ENCODE results near the gene CASP6.

The CASP6 gene

GRCh38 chr4:109657854-109658418 is 45.3 kb downstream of the CASP6 start:
- no peak for TF ChIP-seq CTCF (conservative IDR thresholded peaks at IDR 0.05; ENCODE audit: low read length)
- DNase-seq (ENCODE audit: low read depth), result peak; percentile 46

GRCh38 chr4:109655396-109655795 is 47.8 kb downstream of the CASP6 start:
- no peak overlapping the region for H3K4me3 ChIP-seq (ENCODE audit: low read length)
- DNase-seq (ENCODE audit: low read depth), result no peak
- no peak for TF ChIP-seq CTCF (conservative IDR thresholded peaks at IDR 0.05; ENCODE audit: low read length)

More at GRCh38 chr4:109657854-109658418, 45.3 kb downstream of the CASP6 start:
- H3K4me3 ChIP-seq (ENCODE audit: low read length), result no peak overlapping the region

- H3K4me3 ChIP-seq (ENCODE audit: low read length), result no peak overlapping the region
- TF ChIP-seq CTCF (conservative IDR thresholded peaks at IDR 0.05; ENCODE audit: low read length), result no peak
- no peak for DNase-seq (ENCODE audit: low read depth)
Measured at GRCh38 chr4:109649872-109650271, 53.4 kb downstream of the CASP6 start.

- H3K4me3 ChIP-seq (ENCODE audit: low read length), result no peak overlapping the region
- DNase-seq (ENCODE audit: low read depth), result no peak
- TF ChIP-seq CTCF (conservative IDR thresholded peaks at IDR 0.05; ENCODE audit: low read length), result no peak
Measured at GRCh38 chr4:109648997-109649575, 54.2 kb downstream of the CASP6 start.

- TF ChIP-seq CTCF (conservative IDR thresholded peaks at IDR 0.05; ENCODE audit: low read length), result no peak
- DNase-seq (ENCODE audit: low read depth), result no peak
- no peak overlapping the region for H3K4me3 ChIP-seq (ENCODE audit: low read length)
Measured at GRCh38 chr4:109648266-109648996, 54.8 kb downstream of the CASP6 start.

GRCh38 chr4:109645874-109646710 is 57.2 kb downstream of the CASP6 start:
- no peak overlapping the region for H3K4me3 ChIP-seq (ENCODE audit: low read length)
- no peak for DNase-seq (ENCODE audit: low read depth)
- no peak for TF ChIP-seq CTCF (conservative IDR thresholded peaks at IDR 0.05; ENCODE audit: low read length)
